ENCODE data around the gene DEFB119.
"Not testable (repeated sequence)": the region's sequence is repeated elsewhere in the genome, so short reads cannot be mapped to it uniquely, and the experiment has no call there.

Gene DEFB119, protein sequence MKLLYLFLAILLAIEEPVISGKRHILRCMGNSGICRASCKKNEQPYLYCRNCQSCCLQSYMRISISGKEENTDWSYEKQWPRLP

DNA sequence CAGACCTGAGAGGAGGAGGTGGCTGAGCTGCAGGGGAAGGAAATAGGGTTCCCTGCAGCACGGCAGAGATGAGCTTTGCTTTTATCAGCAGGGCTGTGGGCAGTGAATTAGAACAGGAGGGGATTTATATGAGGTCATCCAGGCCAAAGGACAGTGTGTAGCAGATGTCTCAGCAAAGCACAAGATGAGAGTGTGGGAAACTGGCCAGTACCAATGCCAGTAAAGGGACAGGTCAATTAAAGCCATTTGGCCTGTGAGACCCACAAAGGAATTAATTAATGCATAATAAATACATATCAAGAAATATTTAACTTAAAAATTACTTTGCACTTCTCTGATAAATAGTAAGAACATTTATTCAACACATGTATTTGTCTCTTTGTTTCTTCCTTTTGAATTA is at the start of gene DEFB119:
Gene DEFB119, minus strand, starts transcription at position 101 of the 400 bp plus-strand sequence. CDS start 107 bp downstream, outside the sequence.
- DNase-seq = no peak

DNA sequence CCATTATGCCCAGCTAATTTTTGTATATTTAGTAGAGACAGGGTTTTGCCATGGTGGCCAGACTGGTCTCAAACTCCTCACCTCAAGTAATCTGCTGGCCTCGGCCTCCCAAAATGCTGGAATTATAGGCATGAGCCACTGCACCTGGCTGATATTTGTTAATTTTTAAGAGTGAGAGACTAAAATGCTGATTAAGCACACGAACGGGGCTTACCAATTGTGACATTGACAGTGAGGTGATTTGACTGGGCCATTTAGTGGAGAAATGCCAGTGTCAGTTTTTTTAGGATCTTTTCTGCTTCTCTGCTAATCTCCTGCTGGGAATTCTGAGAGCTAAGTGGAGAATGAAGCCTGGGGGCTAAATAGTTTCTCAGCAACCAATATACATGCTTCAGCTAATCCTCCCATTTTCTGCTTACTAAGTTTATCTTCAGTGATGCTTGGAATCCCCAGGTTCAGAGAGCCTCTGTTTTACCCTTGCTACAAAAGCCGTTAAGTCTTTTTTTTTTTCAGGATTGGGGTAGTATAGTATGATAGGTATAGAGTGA is 40.3 kb upstream of the DEFB119 start:
- DNase-seq = no peak

DNA sequence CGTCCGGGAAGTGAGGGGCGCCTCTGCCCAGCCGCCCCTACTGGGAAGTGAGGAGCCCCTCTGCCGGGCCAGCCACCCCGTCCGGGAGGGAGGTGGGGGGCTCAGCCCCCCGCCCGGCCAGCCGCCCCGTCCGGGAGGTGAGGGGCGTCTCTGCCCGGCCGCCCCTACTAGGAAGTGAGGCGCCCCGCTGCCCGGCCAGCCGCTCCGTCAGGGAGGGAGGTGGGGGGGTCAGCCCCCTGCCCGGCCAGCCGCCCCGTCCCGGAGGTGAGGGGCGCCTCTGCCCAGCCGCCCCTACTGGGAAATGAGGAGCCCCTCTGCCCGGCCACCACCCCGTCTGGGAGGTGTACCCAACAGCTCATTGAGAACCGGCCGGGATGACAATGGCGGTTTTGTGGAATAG is 37.2 kb upstream of the DEFB119 start:
- not testable (repeated sequence) for DNase-seq

DNA sequence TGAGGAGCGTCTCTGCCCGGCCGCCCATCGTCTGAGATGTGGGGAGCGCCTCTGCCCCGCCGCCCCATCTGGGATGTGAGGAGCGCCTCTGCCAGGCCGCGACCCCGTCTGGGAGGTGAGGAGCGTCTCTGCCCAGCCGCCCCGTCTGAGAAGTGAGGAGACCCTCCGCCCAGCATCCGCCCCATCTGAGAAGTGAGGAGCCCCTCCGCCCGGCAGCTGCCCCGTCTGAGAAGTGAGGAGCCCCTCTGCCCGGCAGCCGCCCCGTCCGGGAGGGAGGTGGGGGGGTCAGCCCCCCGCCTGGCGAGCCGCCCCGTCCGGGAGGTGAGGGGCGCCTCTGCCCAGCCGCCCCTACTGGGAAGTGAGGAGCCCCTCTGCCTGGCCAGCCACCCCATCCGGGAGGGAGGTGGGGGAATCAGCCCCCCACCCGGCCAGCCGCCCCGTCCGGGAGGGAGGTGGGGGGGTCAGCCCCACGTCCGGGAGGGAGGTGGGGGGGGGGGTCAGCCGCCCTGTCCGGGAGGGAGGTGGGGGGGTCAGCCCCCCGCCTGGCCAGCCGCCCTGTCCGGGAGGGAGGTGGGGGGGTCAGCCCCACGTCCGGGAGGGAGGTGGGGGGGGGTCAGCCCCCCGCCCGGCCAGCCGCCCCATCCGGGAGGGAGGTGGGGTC is 36.6 kb upstream of the DEFB119 start:
- DNase-seq = not testable (repeated sequence)

DNA sequence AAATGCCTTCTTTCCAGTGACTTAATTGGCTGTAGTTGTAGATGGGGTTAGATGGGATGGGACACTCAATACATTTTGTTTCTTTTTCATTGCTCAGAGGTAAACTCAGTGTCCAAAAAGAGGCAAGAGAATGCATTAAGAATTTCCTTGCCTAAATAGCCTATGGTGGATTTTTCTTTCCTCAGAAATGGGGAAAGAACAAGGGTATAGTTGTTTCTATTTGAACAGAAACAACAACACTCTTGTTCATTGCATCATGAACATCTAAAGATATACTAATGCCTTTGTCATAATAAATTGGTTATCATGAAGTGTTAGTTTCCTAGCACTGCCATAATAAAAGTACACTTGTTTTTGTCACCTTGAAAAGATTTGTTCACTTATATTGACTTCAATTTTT is 35.4 kb upstream of the DEFB119 start:
- DNase-seq = no peak

DNA sequence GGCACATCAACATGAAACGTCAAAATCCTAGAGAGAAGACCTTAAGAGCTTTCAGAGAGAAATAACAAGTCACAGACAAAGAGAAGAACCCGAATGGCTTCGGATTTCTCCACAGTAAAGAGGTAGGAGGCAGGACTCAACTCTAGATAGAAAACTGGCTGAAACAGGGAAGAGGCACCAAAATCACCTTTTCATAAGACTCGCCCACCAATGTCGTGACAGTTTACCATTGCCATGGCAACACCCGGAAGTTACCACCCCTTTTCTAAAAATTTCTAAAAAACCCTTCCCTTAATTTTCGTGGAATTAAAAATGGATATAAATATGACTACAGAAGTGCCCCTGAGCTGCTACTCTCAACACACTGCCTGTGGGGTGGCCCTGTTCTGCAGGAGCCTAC is 27.9 kb upstream of the DEFB119 start:
- no peak for DNase-seq

DNA sequence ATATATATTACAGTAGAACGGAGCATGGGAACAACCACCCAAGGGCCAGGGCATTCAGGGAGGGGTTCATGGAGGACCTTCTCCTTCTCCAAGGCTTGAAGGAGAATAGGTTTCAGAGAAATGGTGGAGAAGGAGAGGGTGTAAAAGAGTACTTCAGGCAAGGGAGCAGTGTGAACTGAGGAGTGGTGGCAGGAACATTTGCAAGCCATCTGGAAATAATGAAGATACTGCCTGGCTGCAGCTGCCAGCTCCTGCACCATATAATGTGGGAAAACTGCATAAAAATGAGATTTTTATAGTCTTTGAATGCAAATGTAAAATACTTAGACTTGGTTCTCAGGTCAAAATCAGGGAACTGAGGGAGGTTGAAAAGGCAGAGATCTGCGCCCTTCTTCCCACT is 25.3 kb upstream of the DEFB119 start:
- no peak for DNase-seq

DNA sequence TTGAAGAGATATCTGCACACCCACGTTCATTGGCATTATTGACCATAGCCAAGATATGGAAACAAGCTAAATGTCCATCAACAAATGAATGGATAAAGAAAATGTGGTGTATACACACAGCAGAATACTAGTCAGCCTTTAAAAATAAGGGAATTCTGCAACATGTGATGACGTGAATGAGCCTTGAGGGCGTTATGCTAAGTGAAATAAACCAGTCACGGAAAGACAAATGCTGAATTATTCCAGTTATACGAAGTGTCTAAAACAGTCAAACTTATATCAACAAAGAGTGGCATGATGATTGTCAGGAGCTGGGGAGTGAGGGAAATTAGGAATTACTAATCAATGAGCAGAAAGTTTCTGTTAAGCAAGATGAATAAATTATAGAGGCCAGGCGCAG is 24.0 kb upstream of the DEFB119 start:
- DNase-seq = no peak

DNA sequence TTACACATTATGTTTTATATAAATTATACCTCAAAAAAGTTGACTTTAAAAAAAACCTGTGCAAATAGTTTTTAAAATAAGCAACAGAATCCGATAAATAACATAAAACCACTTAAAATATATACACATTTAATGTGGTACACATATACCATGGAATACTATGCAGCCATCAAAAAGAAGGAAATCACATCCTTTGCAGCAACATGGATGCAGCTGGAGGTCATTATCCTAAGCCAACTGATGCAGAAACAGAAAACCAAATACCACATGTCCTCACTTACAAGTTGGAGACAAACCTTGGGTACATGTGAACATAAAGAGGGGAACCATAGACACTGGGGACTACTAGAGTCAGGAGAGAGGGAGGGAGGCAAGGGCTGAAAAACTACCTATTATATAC is 19.6 kb upstream of the DEFB119 start:
- no peak for DNase-seq

DNA sequence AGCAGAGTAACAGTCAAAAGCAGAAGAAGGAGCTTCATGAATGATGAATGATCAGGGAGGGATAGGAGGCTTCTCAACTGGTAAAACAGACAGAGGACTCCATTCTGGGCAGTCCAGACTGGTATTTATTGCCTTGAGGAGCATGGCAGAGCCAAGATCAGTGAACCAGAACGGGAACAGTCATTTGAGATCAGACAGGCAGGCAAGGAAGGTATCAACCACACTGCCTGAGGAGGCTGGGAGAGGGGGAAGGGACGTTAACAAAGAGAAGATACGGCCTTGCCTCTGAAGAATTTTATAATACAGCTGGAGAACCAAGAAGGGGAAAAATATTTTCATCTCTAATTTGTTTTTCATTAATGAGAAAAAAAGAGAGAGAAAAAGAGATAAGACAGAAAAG is 15.7 kb upstream of the DEFB119 start, which contains the start of gene DEFB121:
Gene DEFB121, minus strand, starts transcription at position 101 of the 400 bp plus-strand sequence. Its CDS starts 63 bp downstream, at position 38.
- DNase-seq = no peak

DNA sequence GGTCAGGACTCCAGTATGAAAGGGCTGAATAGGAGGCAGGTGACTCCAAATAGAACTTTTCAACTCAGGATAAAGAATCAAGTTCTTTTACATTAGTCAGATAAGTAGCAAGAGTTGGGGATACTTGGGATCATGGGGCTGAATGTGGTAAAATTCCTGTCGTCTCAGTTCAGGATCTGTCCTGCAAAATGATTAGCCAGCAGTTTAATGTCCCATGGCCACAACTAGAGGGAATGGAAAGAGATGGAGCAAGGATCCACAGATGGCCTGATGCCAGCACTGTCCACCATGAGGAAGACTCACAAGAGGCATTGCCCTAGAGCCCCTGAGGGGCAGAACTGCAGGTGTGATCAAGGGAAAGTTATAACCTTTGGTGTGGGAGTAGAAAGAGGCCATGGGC is 13.5 kb upstream of the DEFB119 start:
- no peak for DNase-seq

DNA sequence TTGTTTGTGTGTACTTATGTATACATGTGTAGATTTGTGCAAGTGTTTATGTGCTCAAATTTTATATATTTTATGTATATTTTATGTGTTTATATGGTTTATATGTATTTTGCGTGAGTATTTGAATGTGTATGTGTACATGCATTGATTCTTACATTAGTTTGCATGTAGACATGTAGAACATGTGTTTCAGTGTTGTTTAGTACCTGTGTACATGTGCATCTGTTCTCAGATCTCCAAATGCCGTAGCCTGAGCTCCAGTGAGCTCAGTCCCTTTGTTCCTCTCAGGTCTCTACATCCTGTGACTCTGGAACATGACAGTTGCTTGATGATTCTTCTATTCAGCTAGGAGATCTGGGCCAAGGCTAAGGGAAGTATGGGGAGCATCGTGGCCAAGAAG is 4.5 kb upstream of the DEFB119 start:
- DNase-seq = no peak

DNA sequence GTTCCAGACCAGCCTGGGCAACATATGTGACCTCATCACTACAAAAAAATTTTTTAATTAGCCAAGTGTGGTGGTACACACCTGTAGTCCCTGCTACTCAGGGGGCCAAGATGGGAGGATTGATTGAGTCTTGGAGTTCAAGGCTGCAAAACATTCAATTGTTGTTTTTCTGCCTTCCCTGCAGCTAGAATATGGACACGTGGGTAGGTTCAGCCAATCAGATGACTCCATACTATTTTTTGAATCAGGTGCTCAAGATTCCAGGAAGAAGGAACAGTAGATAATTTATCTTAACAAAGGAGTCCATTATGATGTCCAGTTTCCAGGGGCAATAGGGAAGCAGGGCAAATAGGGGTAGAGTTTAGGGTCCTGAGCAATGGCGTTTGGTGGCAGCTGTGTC is 2.4 kb upstream of the DEFB119 start:
- DNase-seq = no peak

DNA sequence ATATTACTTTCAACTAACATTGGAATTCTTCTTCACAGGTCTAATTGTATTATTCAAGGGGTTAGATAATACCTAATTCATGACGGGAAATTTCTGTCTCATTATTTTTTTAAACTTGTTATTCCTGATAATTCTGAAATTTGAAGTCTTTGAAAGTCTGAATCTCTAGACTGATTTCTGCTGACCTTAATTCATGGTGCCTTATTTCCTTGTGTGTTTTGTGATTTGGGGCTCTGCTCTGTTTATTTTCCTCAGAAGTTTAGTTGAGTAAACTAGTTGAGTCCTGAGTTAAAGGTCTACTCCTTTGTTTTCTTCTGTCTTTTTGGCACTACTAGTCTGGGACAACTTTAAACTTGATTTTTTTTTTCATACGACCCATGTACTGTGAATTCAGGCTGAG is 16.0 kb downstream of the DEFB119 start:
- no peak for DNase-seq

DNA sequence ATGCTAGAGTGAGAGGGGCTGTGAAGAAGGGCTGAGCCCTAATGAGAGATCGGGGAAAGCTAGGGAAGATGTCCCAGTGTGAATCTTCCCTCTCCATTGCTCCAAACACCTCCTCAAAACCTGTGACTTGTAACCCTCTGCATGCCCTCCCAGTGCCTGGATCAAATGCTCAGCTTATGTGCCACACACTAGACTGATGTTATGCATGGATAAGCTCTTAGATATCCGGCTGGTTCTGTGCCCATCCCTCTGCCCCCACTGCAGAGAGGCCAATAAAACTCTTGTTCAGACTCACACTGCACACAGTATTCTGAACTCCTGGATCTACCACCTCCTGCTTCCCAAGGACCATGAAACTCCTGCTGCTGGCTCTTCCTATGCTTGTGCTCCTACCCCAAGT is 22.1 kb downstream of the DEFB119 start, which contains the start of gene DEFB118:
Gene DEFB118, plus strand, starts transcription at position 301 of the 400 bp plus-strand sequence. Its CDS starts 50 bp downstream, at position 351.
- DNase-seq = no peak

DNA sequence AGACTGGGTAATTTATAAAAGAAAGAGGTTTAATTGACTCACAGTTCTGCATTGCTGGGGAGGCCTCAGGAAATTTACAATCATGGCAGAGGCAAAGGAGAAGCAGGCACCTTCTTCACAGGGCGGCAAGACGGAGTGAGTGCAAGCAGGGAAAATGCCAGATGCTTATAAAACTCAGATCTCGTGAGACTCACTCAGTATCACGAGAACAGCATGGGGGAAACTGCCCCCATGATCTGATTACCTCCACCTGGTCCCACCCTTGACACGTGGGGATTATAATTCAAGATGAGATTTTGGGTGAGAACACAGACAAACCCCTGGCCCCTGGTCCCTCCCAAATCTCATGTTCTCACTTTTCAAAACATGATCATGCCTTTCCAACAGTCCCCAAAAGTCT is 26.1 kb downstream of the DEFB119 start:
- DNase-seq = not testable (repeated sequence)

DNA sequence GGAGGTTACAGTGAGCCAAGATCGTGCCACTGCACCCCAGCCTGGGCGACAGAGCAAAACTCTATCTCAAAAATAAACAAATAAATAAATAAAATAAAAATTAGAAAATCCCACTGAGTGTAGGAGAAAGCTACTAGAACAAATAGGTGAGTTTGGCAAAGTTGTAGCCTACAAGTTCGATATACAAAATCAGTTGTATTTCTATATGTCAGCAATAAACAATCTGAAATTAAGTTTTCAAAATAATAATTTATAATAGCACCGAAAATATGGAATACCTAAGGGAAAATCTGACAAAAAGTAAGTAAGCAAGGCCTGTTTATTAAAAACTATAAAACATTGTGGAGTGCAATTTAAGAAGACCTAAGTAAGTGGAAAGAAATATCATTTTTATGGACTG is 27.1 kb downstream of the DEFB119 start:
- no peak for DNase-seq

DNA sequence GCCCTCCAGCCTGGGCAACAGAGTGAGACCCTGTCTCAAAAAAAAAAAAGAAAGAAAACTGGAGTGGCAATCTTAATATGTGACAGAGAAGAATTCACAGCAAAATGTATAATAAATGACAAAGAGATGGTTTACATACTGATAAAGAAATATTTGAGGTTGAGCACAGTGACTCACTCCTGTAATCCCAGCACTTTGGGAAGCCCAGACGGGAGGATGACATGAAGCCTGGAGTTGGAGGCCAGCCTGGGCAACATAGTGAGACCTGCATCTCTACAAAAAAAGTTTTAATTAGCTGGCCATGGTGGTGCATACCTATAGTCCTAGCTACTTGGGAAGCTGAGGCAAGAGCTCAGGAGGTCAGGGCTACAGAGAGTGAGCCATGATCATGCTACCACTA is 34.4 kb downstream of the DEFB119 start:
- DNase-seq = no peak

DNA sequence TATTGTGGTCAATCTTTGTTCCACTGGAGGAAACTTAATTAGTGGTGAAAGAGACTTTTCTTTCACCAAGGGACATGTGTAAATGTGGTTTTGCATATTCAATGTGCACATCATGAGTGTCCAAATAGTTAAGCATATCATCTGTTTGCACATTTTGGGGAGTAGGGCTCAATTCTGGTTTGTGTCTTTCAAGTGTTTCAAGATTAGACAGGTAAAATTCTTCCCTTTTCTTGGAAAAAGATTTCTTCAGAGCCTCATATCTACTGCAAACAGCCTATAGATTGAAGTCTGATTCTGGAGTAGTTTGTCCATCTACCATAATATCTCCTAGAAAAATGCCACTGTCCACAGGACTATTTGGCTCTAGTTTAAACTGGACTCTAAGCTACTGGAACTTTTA is 48.9 kb downstream of the DEFB119 start:
- DNase-seq = no peak

DNA sequence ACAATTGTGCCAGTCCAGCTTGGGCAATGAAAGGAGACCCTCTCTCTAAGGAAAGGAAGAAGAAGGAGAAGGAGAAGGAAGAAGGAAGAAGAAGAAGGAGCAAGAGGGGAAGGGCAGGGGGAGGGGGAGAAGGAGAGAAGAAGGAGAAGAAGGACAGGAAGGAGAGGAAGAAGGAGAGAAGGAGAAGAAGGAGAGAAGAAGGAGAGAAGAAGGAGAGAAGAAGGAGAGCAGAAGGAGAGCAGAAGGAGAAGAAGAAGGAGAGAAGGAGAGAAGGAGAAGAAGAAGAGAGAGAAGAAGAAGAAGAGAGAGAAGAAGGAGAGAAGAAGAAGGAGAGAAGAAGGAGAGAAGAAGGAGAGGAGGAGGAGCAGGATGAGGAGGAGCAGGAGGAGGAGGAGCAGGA is 59.5 kb downstream of the DEFB119 start:
- DNase-seq = no peak

Data from activated CD4-positive, alpha-beta T cell treated with anti-CD3 and anti-CD28 coated beads for 1 hour (primary cell).